Epithelial cell of proximal tubule (primary cell): ENCODE measurements around the gene WDR82. TPM values are rescaled to one million over a fixed set of nuclear protein-coding genes. Genes with fewer than 3 reads are reported as not detected.
A peak's percentile ranks its signal among the peaks of the same experiment; 100 is the strongest.

Source experiments
- DNase-seq: peaks from one replicate; pipeline ENCODE4 v3.0.0-alpha.2; 2011; ENCODE audit warnings: low read depth
- H3K4me3 ChIP-seq: 2 replicates; pipeline ENCODE4 v1.5.1; 2011; ENCODE audit warnings: low read depth, mild to moderate bottlenecking, low read length
- total RNA-seq: library from RNA; depleted of rRNA; stranded (reverse); fragments of >200 nt; gene quantifications from 2 replicates; pipeline ENCODE4 v1.2.3, GENCODE V29; 2015
- TF ChIP-seq, protein P1 (sequence below): conservative IDR thresholded peaks from 2 replicates; pipeline ENCODE4 v1.5.1; 2012; ENCODE audit warnings: low read depth, mild to moderate bottlenecking, low read length

WDR82 gene
- total RNA-seq, 1 donor from 2014 or later = 38.4 TPM

DNA sequence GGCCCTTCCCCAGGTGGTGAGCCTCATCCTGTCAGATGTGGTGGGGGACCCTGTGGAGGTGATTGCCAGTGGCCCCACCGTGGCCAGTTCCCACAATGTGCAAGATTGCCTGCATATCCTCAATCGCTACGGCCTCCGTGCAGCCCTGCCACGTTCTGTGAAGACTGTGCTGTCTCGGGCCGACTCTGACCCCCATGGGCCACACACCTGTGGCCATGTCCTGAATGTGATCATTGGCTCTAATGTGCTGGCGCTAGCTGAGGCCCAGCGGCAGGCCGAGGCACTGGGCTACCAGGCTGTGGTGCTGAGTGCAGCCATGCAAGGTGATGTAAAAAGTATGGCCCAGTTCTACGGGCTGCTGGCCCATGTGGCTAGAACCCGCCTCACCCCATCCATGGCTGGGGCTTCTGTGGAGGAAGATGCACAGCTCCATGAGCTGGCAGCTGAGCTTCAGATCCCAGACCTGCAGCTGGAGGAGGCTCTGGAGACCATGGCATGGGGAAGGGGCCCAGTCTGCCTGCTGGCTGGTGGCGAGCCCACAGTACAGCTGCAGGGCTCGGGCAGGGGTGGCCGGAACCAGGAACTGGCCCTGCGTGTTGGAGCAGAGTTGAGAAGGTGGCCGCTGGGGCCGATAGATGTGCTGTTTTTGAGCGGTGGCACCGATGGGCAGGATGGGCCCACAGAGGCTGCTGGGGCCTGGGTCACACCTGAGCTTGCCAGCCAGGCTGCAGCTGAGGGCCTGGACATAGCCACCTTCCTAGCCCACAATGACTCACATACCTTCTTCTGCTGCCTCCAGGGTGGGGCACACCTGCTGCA, 14.0 kb upstream of the WDR82 start:
- no peak for DNase-seq
- H3K4me3 ChIP-seq = no peak overlapping the region
- TF ChIP-seq, protein P1, sequence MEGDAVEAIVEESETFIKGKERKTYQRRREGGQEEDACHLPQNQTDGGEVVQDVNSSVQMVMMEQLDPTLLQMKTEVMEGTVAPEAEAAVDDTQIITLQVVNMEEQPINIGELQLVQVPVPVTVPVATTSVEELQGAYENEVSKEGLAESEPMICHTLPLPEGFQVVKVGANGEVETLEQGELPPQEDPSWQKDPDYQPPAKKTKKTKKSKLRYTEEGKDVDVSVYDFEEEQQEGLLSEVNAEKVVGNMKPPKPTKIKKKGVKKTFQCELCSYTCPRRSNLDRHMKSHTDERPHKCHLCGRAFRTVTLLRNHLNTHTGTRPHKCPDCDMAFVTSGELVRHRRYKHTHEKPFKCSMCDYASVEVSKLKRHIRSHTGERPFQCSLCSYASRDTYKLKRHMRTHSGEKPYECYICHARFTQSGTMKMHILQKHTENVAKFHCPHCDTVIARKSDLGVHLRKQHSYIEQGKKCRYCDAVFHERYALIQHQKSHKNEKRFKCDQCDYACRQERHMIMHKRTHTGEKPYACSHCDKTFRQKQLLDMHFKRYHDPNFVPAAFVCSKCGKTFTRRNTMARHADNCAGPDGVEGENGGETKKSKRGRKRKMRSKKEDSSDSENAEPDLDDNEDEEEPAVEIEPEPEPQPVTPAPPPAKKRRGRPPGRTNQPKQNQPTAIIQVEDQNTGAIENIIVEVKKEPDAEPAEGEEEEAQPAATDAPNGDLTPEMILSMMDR = no peak

DNA sequence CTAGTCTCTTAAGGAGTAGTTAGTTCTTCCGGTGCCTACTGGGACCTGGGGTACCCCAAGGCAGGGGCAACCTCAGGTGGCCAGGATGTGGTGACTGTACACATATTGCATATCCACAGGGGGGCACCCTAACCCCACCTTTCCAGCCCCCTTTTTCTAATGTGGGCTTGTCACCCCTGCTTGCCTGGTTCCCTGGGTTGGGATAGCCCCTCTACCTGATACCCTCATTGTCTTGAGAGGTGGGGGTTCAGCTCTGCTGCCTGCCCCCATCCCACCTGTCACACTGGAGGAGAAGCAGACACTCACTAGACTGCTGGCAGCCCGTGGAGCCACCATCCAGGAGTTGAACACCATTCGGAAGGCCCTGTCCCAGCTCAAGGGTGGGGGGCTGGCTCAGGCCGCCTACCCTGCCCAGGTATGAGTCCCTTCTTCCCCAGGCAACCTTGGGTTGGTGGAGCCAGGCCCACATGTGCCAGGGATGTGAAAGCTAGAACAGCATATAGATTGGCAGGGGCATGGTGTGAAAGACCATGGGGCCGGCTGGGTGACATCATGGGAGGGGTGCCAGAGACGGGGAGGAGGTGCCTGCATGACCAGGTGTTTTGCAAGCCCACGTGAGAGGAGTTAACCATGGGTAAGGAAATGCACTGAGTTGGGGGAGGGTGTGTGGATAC, 13.2 kb upstream of the WDR82 start:
- no peak for DNase-seq
- no peak overlapping the region for H3K4me3 ChIP-seq
- TF ChIP-seq, protein P1 = peak; percentile 65

GRCh38 chr3:52290596-52291507, 12.4 kb upstream of the WDR82 start:
- TF ChIP-seq, protein P1 = no peak
- DNase-seq = no peak
- no peak overlapping the region for H3K4me3 ChIP-seq

- no peak for DNase-seq
- no peak overlapping the region for H3K4me3 ChIP-seq
- TF ChIP-seq, protein P1 = peak; percentile 27
Observed at GRCh38 chr3:52289747-52290595, 11.5 kb upstream of the WDR82 start.

DNA sequence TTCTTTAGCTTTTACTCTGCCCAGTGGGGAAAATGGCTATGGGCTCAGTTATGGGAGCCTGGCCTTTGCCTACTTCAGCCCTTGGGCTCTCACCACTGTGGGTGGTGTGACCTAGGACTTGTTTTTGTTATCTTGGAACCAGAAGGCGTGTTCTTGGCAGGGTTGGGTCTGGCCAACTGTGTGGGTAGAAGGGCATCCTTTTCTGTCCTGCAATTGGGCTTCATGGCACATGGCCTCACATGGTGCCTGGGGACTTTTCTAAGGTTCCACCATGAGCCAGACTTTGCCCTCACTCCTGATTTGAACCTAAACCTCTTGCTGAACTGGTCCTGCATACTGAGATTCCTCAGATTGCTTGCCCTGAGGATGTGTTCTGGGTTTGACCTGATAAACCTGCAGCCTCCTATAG, 10.9 kb upstream of the WDR82 start:
- no peak overlapping the region for H3K4me3 ChIP-seq
- DNase-seq = no peak
- TF ChIP-seq, protein P1 = no peak

- TF ChIP-seq, protein P1 = no peak
- H3K4me3 ChIP-seq = peak overlapping the region; percentile 93
Observed at GRCh38 chr3:52288674-52289073, 10.2 kb upstream of the WDR82 start.

More at GRCh38 chr3:52288674-52289073, 10.2 kb upstream of the WDR82 start:
- DNase-seq = no peak
